Skeletal muscle tissue (tissue), 4 donors: ENCODE data around the gene MSH2. TPM values are rescaled to one million over a fixed set of nuclear protein-coding genes. Genes with fewer than 3 reads are reported as not detected.
"Not testable (repeated sequence)": the region's sequence is repeated elsewhere in the genome, so short reads cannot be mapped to it uniquely, and the experiment has no call there.

ENCODE experiments used
- H3K27ac ChIP-seq: one replicate; pipeline ENCODE4 v1.7.0; 2013; ENCODE audit warnings: mild to moderate bottlenecking, low read depth, low read length, inconsistent platforms
- H3K27me3 ChIP-seq, 3 donors: one replicate each; pipeline ENCODE4 v1.7.0; 2013; ENCODE audit warnings: low read length in 3 of 3; ENCODE audit not compliant: control insufficient read depth in 3 of 3, insufficient read depth in 3 of 3
- H3K36me3 ChIP-seq, 3 donors: one replicate each; pipeline ENCODE4 v1.7.0; 2013; ENCODE audit warnings: low read length in 3 of 3; ENCODE audit not compliant: control insufficient read depth in 3 of 3, insufficient read depth in 3 of 3
- H3K4me1 ChIP-seq, 3 donors: one replicate each; pipeline ENCODE4 v1.7.0; 2013; ENCODE audit warnings: low read length in 3 of 3, mild to moderate bottlenecking in 3 of 3; ENCODE audit not compliant: control insufficient read depth in 3 of 3, insufficient read depth in 3 of 3
- H3K4me3 ChIP-seq, 3 donors: one replicate each; pipeline ENCODE4 v1.7.0; 2013; ENCODE audit warnings: low read length in 3 of 3
- H3K9ac ChIP-seq, 3 donors: one replicate each; pipeline ENCODE4 v1.7.0; 2013; ENCODE audit warnings: low read length in 3 of 3, mild to moderate bottlenecking in 3 of 3, moderate library complexity in 2 of 3, low read depth in 1 of 3
- H3K9me3 ChIP-seq, 3 donors: one replicate each; pipeline ENCODE4 v1.7.0; 2013; ENCODE audit warnings: low read length in 3 of 3; ENCODE audit not compliant: control insufficient read depth in 3 of 3
- total RNA-seq: library from RNA; depleted of rRNA; stranded (reverse); fragments of >200 nt; gene quantifications from one replicate; pipeline ENCODE4 v1.2.3, GENCODE V29; 2014
- donor health status: Osteomylitis.

Gene MSH2
- total RNA-seq, 1 donor from 2014 or later = 24.0 TPM

GRCh38 chr2:47488870-47489584, 86.1 kb downstream of the MSH2 start:
- no peak overlapping the region for H3K9ac ChIP-seq
- no peaks in the 10 kb centered on the region for H3K27me3 ChIP-seq
- H3K36me3 ChIP-seq = peaks cover 0 to 3% (median 0%) of the 10 kb centered on the region in 3 donors
- no peaks in the 10 kb centered on the region for H3K4me1 ChIP-seq
- no peak overlapping the region for H3K27ac ChIP-seq
- H3K4me3 ChIP-seq = no peak overlapping the region
- no peaks in the 10 kb centered on the region for H3K9me3 ChIP-seq

GRCh38 chr2:47490406-47490805, 87.5 kb downstream of the MSH2 start:
- H3K4me1 ChIP-seq = no peaks in the 10 kb centered on the region
- no peaks in the 10 kb centered on the region for H3K9me3 ChIP-seq
- no peak overlapping the region for H3K9ac ChIP-seq
- H3K27ac ChIP-seq = no peak overlapping the region
- no peak overlapping the region for H3K4me3 ChIP-seq
- H3K36me3 ChIP-seq = no peaks in the 10 kb centered on the region
- H3K27me3 ChIP-seq = no peaks in the 10 kb centered on the region

DNA sequence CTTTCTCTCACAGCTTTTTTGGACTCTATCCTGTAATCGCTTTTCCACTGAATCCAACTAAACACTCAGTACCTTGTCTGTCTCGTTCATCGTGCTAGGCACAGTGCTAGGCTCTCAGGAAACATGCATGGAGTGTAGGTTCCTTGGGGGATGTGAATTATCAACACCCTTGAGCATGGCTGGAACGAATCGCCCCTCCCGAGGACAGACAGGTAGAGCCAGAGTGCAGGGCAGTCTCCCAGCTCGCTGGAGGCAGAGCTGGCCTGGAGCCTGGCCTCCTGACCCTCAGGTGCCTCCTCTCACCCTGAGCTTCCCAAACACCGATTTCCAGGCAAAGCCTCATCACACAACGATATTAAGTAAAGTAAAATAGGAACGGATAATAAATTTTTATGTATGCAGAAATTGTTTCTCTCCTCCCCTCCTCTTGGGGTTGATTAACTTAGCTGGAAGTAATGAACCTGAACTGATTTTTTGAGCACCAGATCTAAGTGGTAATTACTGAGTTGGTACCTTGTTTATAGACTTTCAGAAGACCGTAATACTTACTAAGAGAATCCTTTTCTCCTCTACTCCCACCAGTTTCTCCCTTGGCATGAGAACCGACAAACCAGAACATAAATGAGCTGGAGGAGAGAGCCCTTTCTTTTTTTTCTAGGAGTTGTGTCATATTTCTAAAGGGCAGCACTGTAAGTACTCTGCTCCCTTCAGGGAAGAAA, 90.5 kb downstream of the MSH2 start:
- Histone ChIP-seq H3K4me3 (no peak overlapping the region), H3K27me3 (no peaks in the 10 kb centered on the region), H3K4me1 (no peaks in the 10 kb centered on the region), H3K9ac (no peak overlapping the region), H3K36me3 (no peaks in the 10 kb centered on the region), H3K9me3 (no peaks in the 10 kb centered on the region), H3K27ac (no peak overlapping the region)

GRCh38 chr2:47494267-47495130, 91.5 kb downstream of the MSH2 start:
- Histone ChIP-seq H3K4me3 (no peak overlapping the region), H3K9ac (no peak overlapping the region), H3K9me3 (peaks cover 0 to 2% (median 0%) of the 10 kb centered on the region in 3 donors), H3K4me1 (no peaks in the 10 kb centered on the region), H3K27me3 (no peaks in the 10 kb centered on the region), H3K36me3 (no peaks in the 10 kb centered on the region), H3K27ac (no peak overlapping the region)

- Histone ChIP-seq H3K4me1 (no peaks in the 10 kb centered on the region), H3K9me3 (peaks cover 0 to 2% (median 0%) of the 10 kb centered on the region in 3 donors), H3K27me3 (no peaks in the 10 kb centered on the region), H3K4me3 (no peak overlapping the region), H3K27ac (no peak overlapping the region), H3K36me3 (no peaks in the 10 kb centered on the region), H3K9ac (no peak overlapping the region)
Measured at GRCh38 chr2:47497843-47498460, 95.0 kb downstream of the MSH2 start.

- Histone ChIP-seq H3K9me3 (peaks cover 0 to 2% (median 0%) of the 10 kb centered on the region in 3 donors), H3K27me3 (no peaks in the 10 kb centered on the region), H3K4me3 (no peak overlapping the region), H3K9ac (no peak overlapping the region), H3K36me3 (no peaks in the 10 kb centered on the region), H3K27ac (no peak overlapping the region), H3K4me1 (no peaks in the 10 kb centered on the region)
Measured at GRCh38 chr2:47499093-47499492, 96.1 kb downstream of the MSH2 start.

- H3K4me3 ChIP-seq = no peak overlapping the region
- H3K27me3 ChIP-seq = no peaks in the 10 kb centered on the region
- no peak overlapping the region for H3K27ac ChIP-seq
- H3K36me3 ChIP-seq = no peaks in the 10 kb centered on the region
- no peak overlapping the region for H3K9ac ChIP-seq
- no peaks in the 10 kb centered on the region for H3K4me1 ChIP-seq
- H3K9me3 ChIP-seq = peaks cover 0 to 2% (median 0%) of the 10 kb centered on the region in 3 donors
Measured at GRCh38 chr2:47499621-47500309, 96.8 kb downstream of the MSH2 start.

GRCh38 chr2:47501374-47502200, 98.6 kb downstream of the MSH2 start:
- Histone ChIP-seq H3K27me3 (no peaks in the 10 kb centered on the region), H3K27ac (no peak overlapping the region), H3K9ac (no peak overlapping the region), H3K9me3 (peaks cover 0 to 2% (median 0%) of the 10 kb centered on the region in 3 donors), H3K4me3 (no peak overlapping the region), H3K4me1 (no peaks in the 10 kb centered on the region), H3K36me3 (no peaks in the 10 kb centered on the region)

- H3K9me3 ChIP-seq, H3K27me3 ChIP-seq, H3K9ac ChIP-seq, H3K36me3 ChIP-seq, H3K4me1 ChIP-seq, H3K4me3 ChIP-seq, H3K27ac ChIP-seq: not testable (repeated sequence)
Measured at GRCh38 chr2:47502498-47502897, 99.5 kb downstream of the MSH2 start.
